Endothelial cell of umbilical vein (primary cell): Measurements from ENCODE around the gene TRAF7. TPM values are rescaled to one million over a fixed set of nuclear protein-coding genes. Genes with fewer than 3 reads are reported as not detected.

Experiments used
- BruUV-seq: library from RNA; stranded (reverse); fragments of 400-500 nt; replicated peaks from 2 replicates; lab custom pipeline; 2021; lab: Mats Ljungman, UMichigan
- CTCF ChIA-PET: fragments of 300-600, 350-600 bp; sonication (Branson Sonifier 250); formaldehyde crosslinking; loops from one replicate; lab custom pipeline; 2021; ENCODE audit warnings: antibody characterized with exemption, inconsistent platforms; lab: Charles Lee
- POLR2A ChIA-PET: fragments of 300-600, 350-600 bp; sonication (Branson Sonifier 250); formaldehyde crosslinking; loops from one replicate; lab custom pipeline; 2021; ENCODE audit warnings: antibody characterized with exemption, inconsistent platforms; lab: Charles Lee
- DNase-seq: peaks from one replicate; pipeline ENCODE4 v3.0.0-alpha.2; 2011; ENCODE audit warnings: low read depth, low spot score
- FAIRE-seq: peaks from 2 replicates; lab custom pipeline; 2011; peaks lifted over from hg19 to GRCh38; lab: Jason Lieb, UNC
- H2AFZ ChIP-seq: 2 replicates; pipeline ENCODE4 v1.6.0; 2012; ENCODE audit warnings: low read depth, low read length, control low read depth, inconsistent platforms
- H3K27ac ChIP-seq: 2 replicates; pipeline ENCODE4 v1.5.1; 2011; ENCODE audit warnings: low read depth, mild to moderate bottlenecking, control low read depth, low read length, moderate library complexity; ENCODE audit not compliant: insufficient read depth
- H3K27me3 ChIP-seq, 2 experiments: 2 replicates each; pipeline versions ENCODE4 v1.6.0 to v1.6.1; 2011; ENCODE audit warnings: low read length in 2 of 2, mixed read lengths in 1 of 2; ENCODE audit not compliant: control insufficient read depth in 2 of 2, insufficient read depth in 2 of 2
- H3K36me3 ChIP-seq, 2 experiments: 2 replicates in 1 of 2; 3 replicates in 1 of 2; pipeline ENCODE4 v1.5.1; 2011; ENCODE audit warnings: low read length in 2 of 2, mild to moderate bottlenecking in 1 of 2, moderate library complexity in 1 of 2; ENCODE audit not compliant: control insufficient read depth in 2 of 2, insufficient read depth in 2 of 2; ENCODE audit errors: extremely low read depth in 1 of 2
- H3K4me1 ChIP-seq: 3 replicates; pipeline ENCODE4 v1.5.1; 2011; ENCODE audit warnings: mild to moderate bottlenecking, low read length; ENCODE audit not compliant: control insufficient read depth, insufficient read depth; ENCODE audit errors: extremely low read depth
- H3K4me2 ChIP-seq: 2 replicates; pipeline ENCODE4 v1.6.1; 2011; ENCODE audit warnings: low read length, control low read depth, mixed read lengths; ENCODE audit not compliant: insufficient read depth
- H3K4me3 ChIP-seq, 3 experiments: fragments of 200-600 bp in 1 of 3; sonication (generic), shearing (Covaris generic) in 1 of 3; replicated peaks in 1 of 3; 2 replicates each; pipeline ENCODE4 v1.5.1; 2011 to 2016; ENCODE audit warnings: control low read depth in 3 of 3, low read length in 3 of 3, mild to moderate bottlenecking in 2 of 3, inconsistent platforms in 1 of 3, low read depth in 1 of 3, moderate library complexity in 1 of 3; ENCODE audit not compliant: insufficient read depth in 1 of 3
- H3K79me2 ChIP-seq: 2 replicates; pipeline ENCODE4 v1.6.0; 2012; ENCODE audit warnings: low read length, inconsistent platforms; ENCODE audit not compliant: control insufficient read depth, insufficient read depth
- H3K9ac ChIP-seq: replicated peaks from 2 replicates; pipeline ENCODE3; 2011; ENCODE audit warnings: low read length, control low read depth; ENCODE audit not compliant: insufficient read depth; ENCODE audit errors: extremely low read depth
- H3K9me1 ChIP-seq: replicated peaks from 3 replicates; pipeline ENCODE4 v1.6.0; 2011; ENCODE audit warnings: mild to moderate bottlenecking, low read length; ENCODE audit not compliant: control insufficient read depth, insufficient read depth; ENCODE audit errors: extremely low read depth
- H3K9me3 ChIP-seq: replicated peaks from 2 replicates; pipeline ENCODE4 v1.5.1; 2012; ENCODE audit warnings: low read length, inconsistent platforms; ENCODE audit not compliant: control insufficient read depth, insufficient read depth
- H4K20me1 ChIP-seq: replicated peaks from 2 replicates; pipeline ENCODE3; 2011; ENCODE audit warnings: mild to moderate bottlenecking, low read length; ENCODE audit not compliant: control insufficient read depth, insufficient read depth; ENCODE audit errors: extremely low read depth
- EZH2 ChIP-seq: IDR thresholded peaks from 2 replicates; pipeline ENCODE4 v1.6.1; 2012; ENCODE audit warnings: borderline replicate concordance, low read depth, mild to moderate bottlenecking, moderate library complexity, low read length, inconsistent platforms; ENCODE audit not compliant: severe bottlenecking
- FOS ChIP-seq: IDR thresholded peaks from 2 replicates; pipeline ENCODE4 v1.6.1; 2011; ENCODE audit warnings: mild to moderate bottlenecking, low read length, moderate library complexity, borderline replicate concordance; ENCODE audit not compliant: insufficient read depth
- GATA2 ChIP-seq: IDR thresholded peaks from 2 replicates; pipeline ENCODE4 v1.7.0; 2011; ENCODE audit warnings: low read depth, mild to moderate bottlenecking, moderate library complexity, mixed read lengths, low read length; ENCODE audit not compliant: insufficient read length, insufficient read depth
- JUN ChIP-seq: IDR thresholded peaks from 2 replicates; pipeline ENCODE4 v1.6.1; 2011; ENCODE audit warnings: borderline replicate concordance, low read depth; ENCODE audit not compliant: insufficient read length, insufficient read depth
- MYC ChIP-seq: IDR thresholded peaks from one replicate; pipeline ENCODE4 v1.6.1; 2011; ENCODE audit warnings: mild to moderate bottlenecking, low read depth, low read length
- POLR2A ChIP-seq: IDR thresholded peaks from 2 replicates; pipeline ENCODE4 v1.6.1; 2012; ENCODE audit warnings: low read depth, mild to moderate bottlenecking, control low read depth, low read length
- POLR2AphosphoS5 ChIP-seq: IDR thresholded peaks from 2 replicates; pipeline ENCODE4 v1.6.1; 2012; ENCODE audit warnings: low read depth, mild to moderate bottlenecking, control low read depth, low read length, moderate library complexity; ENCODE audit not compliant: insufficient read depth
- dilution Hi-C: fragments of 300-500 bp; cut with MboI; formaldehyde crosslinking; loops from one replicate; pipeline ENCODE4 v1.15.0; 2019; ENCODE audit warnings: low sequenced_read_pairs; ENCODE audit not compliant: extremely low pct_ligation_motif_present
- intact Hi-C: fragments of 100-400 bp; cut with micrococcal nuclease; formaldehyde crosslinking; loops from one replicate; pipeline ENCODE4 v1.10.0; 2022
- polyA plus RNA-seq, 4 experiments: library from polyadenylated mRNA; depleted of rRNA in 3 of 4; stranded (reverse) in 3 of 4; unstranded in 1 of 4; fragments of >200 nt; gene quantifications; 2 replicates each; pipeline versions ENCODE4 v1.2.1 to v1.2.3, GENCODE V29; 2011 to 2012; ENCODE audit warnings: missing spikeins in 1 of 4
- total RNA-seq: library from RNA; stranded (reverse); gene quantifications from 2 replicates; pipeline ENCODE4 v1.2.3, GENCODE V29; 2021
- TF ChIP-seq, protein P1 (sequence below), 2 donors: IDR thresholded peaks; 1 replicate in 1 of 2; 2 replicates in 1 of 2; pipeline ENCODE4 v1.5.1; 2011; ENCODE audit warnings: low read length in 2 of 2, mild to moderate bottlenecking in 2 of 2, moderate library complexity in 2 of 2, control low read depth in 1 of 2, inconsistent platforms in 1 of 2, low read depth in 1 of 2; ENCODE audit not compliant: insufficient read depth in 1 of 2; ENCODE audit errors: extremely low read depth in 1 of 2
- TF ChIP-seq, protein P2 (sequence below): IDR thresholded peaks from 2 replicates; pipeline ENCODE4 v1.6.1; 2011; ENCODE audit not compliant: insufficient read depth, insufficient read length

Gene TRAF7
- total and polyA plus RNA-seq, 2 donors (not counting 3 experiments of a cell fraction or from before 2014, with no cell fraction given): 141 to 175 TPM

- Histone ChIP-seq H3K9ac (no peak overlapping the region), H3K9me3 (no peaks in the 10 kb centered on the region), H3K4me3 (no peak overlapping the region), H3K4me2 (no peak overlapping the region), H4K20me1 (no peaks in the 10 kb centered on the region), H3K79me2 (no peaks in the 10 kb centered on the region), H3K4me1 (no peaks in the 10 kb centered on the region), H3K27me3 (no peaks in the 10 kb centered on the region), H3K36me3 (peaks cover 11 to 13% of the 10 kb centered on the region in 2 experiments), H3K9me1 (no peaks in the 10 kb centered on the region), H3K27ac (no peak overlapping the region), H2AFZ (no peak overlapping the region)
- dilution Hi-C loops (no loop called here), intact Hi-C loops (no loop called here)
- ChIA-PET POLR2A (no interaction called here), CTCF (no interaction called here)
- TF ChIP-seq, protein P1, sequence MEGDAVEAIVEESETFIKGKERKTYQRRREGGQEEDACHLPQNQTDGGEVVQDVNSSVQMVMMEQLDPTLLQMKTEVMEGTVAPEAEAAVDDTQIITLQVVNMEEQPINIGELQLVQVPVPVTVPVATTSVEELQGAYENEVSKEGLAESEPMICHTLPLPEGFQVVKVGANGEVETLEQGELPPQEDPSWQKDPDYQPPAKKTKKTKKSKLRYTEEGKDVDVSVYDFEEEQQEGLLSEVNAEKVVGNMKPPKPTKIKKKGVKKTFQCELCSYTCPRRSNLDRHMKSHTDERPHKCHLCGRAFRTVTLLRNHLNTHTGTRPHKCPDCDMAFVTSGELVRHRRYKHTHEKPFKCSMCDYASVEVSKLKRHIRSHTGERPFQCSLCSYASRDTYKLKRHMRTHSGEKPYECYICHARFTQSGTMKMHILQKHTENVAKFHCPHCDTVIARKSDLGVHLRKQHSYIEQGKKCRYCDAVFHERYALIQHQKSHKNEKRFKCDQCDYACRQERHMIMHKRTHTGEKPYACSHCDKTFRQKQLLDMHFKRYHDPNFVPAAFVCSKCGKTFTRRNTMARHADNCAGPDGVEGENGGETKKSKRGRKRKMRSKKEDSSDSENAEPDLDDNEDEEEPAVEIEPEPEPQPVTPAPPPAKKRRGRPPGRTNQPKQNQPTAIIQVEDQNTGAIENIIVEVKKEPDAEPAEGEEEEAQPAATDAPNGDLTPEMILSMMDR (IDR thresholded peaks at IDR 0.05; ENCODE audit: extremely low read depth in 1 of 2, insufficient read depth in 1 of 2, low read depth in 1 of 2, low read length in 2 of 2): no peak
- TF ChIP-seq POLR2A: no peak
- no peak for TF ChIP-seq FOS
- TF ChIP-seq GATA2: no peak
- no peak for TF ChIP-seq EZH2
- no peak for TF ChIP-seq POLR2AphosphoS5
- no peak for TF ChIP-seq JUN
- TF ChIP-seq, protein P2, sequence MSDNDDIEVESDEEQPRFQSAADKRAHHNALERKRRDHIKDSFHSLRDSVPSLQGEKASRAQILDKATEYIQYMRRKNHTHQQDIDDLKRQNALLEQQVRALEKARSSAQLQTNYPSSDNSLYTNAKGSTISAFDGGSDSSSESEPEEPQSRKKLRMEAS: no peak
- no peak for TF ChIP-seq MYC
- no peak for FAIRE-seq
- no peak for DNase-seq
- BruUV-seq: no TSS peak
Observed at GRCh38 chr16:2180461-2180860, 24.9 kb downstream of the TRAF7 start.
